NCI-H2171 (cell line): ENCODE data around the gene C19orf12.
A peak's percentile ranks its signal among the peaks of the same experiment; 100 is the strongest.

Experiments used
- DNase-seq: peaks from one replicate; lab custom pipeline; 2025; lab: John Stamatoyannopoulos, UW

The C19orf12 gene

GRCh38 chr19:29714953-29715700 is at the start of gene C19orf12:
TSS of gene C19orf12 (minus strand) at chr19:29715261. CDS start at chr19:29708413, 6,848 bp downstream.
- DNase-seq = peak; percentile 55

GRCh38 chr19:29764361-29764760 is 49.3 kb upstream of the C19orf12 start:
- DNase-seq = no peak

- no peak for DNase-seq
Observed at GRCh38 chr19:29763196-29763595, 48.1 kb upstream of the C19orf12 start.

- no peak for DNase-seq
Observed at GRCh38 chr19:29761575-29762232, 46.6 kb upstream of the C19orf12 start.

GRCh38 chr19:29760752-29761502 is 45.9 kb upstream of the C19orf12 start:
- no peak for DNase-seq

- no peak for DNase-seq
Observed at GRCh38 chr19:29759359-29759758, 44.3 kb upstream of the C19orf12 start.

GRCh38 chr19:29758863-29759262 is 43.8 kb upstream of the C19orf12 start:
- DNase-seq = no peak

GRCh38 chr19:29757551-29757950 is 42.5 kb upstream of the C19orf12 start:
- no peak for DNase-seq

GRCh38 chr19:29753934-29754305 is 38.9 kb upstream of the C19orf12 start:
- no peak for DNase-seq

- no peak for DNase-seq
Observed at GRCh38 chr19:29753190-29753933, 38.3 kb upstream of the C19orf12 start.

GRCh38 chr19:29752450-29753025 is 37.5 kb upstream of the C19orf12 start:
- no peak for DNase-seq

GRCh38 chr19:29751932-29752331 is 36.9 kb upstream of the C19orf12 start:
- no peak for DNase-seq

GRCh38 chr19:29750001-29750400 is 34.9 kb upstream of the C19orf12 start:
- no peak for DNase-seq

- no peak for DNase-seq
Observed at GRCh38 chr19:29748996-29749849, 34.2 kb upstream of the C19orf12 start.

GRCh38 chr19:29745253-29745652 is 30.2 kb upstream of the C19orf12 start:
- no peak for DNase-seq

- no peak for DNase-seq
Observed at GRCh38 chr19:29743681-29744080, 28.6 kb upstream of the C19orf12 start.

- DNase-seq = no peak
Observed at GRCh38 chr19:29741776-29742175, 26.7 kb upstream of the C19orf12 start.

GRCh38 chr19:29741226-29741625 is 26.2 kb upstream of the C19orf12 start:
- no peak for DNase-seq

- DNase-seq = no peak
Observed at GRCh38 chr19:29737461-29738000, 22.5 kb upstream of the C19orf12 start.

GRCh38 chr19:29735829-29736228 is 20.8 kb upstream of the C19orf12 start:
- no peak for DNase-seq
